GM21825 (cell line): Measurements from ENCODE around the gene CENPE.
"Not testable (repeated sequence)": the region's sequence is repeated elsewhere in the genome, so short reads cannot be mapped to it uniquely, and the experiment has no call there.

Experiments used
- ATAC-seq: cut with Tn5 transposase; IDR thresholded peaks from one replicate; pipeline ENCODE4 v1.9.1; 2021; ENCODE audit warnings: mild to moderate bottlenecking, moderate library complexity; ENCODE audit not compliant: unreplicated experiment

Gene CENPE, protein sequence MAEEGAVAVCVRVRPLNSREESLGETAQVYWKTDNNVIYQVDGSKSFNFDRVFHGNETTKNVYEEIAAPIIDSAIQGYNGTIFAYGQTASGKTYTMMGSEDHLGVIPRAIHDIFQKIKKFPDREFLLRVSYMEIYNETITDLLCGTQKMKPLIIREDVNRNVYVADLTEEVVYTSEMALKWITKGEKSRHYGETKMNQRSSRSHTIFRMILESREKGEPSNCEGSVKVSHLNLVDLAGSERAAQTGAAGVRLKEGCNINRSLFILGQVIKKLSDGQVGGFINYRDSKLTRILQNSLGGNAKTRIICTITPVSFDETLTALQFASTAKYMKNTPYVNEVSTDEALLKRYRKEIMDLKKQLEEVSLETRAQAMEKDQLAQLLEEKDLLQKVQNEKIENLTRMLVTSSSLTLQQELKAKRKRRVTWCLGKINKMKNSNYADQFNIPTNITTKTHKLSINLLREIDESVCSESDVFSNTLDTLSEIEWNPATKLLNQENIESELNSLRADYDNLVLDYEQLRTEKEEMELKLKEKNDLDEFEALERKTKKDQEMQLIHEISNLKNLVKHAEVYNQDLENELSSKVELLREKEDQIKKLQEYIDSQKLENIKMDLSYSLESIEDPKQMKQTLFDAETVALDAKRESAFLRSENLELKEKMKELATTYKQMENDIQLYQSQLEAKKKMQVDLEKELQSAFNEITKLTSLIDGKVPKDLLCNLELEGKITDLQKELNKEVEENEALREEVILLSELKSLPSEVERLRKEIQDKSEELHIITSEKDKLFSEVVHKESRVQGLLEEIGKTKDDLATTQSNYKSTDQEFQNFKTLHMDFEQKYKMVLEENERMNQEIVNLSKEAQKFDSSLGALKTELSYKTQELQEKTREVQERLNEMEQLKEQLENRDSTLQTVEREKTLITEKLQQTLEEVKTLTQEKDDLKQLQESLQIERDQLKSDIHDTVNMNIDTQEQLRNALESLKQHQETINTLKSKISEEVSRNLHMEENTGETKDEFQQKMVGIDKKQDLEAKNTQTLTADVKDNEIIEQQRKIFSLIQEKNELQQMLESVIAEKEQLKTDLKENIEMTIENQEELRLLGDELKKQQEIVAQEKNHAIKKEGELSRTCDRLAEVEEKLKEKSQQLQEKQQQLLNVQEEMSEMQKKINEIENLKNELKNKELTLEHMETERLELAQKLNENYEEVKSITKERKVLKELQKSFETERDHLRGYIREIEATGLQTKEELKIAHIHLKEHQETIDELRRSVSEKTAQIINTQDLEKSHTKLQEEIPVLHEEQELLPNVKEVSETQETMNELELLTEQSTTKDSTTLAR (N-terminal part only)

DNA sequence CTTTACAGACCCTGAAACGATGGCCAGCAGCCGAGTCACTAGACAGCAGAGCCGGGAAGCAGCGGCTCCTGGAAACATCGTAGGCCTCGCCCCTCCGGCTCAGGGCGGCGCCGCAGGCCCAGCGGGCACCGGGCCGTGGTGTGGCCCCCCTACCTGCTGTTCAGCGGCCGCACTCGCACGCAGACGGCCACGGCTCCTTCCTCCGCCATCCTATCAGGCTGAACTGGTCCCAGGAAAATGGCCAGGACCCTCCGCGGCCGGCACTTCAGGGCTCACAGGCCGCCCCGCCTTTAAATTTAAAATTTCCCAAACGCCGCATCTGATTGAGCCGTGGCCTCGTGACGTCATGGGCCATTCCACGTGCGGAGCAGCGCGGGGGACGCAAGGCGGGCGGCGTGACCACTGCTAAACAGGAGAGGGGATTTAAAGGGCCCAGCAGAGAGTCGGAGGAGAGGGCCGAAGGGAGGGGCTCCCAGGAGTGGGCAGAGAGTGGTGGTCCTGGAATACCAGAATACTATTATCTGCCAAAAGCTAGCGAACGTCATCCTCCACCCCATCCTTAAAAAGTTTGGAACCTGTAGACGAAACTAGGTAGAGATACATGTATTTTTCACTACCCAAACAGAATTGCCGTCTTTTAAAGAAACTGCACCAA is at the start of gene CENPE:
Gene CENPE, minus strand, starts transcription at position 233 of the 655 bp plus-strand sequence. Its CDS starts 24 bp downstream, at position 209.
- peak; percentile 95 for ATAC-seq

DNA sequence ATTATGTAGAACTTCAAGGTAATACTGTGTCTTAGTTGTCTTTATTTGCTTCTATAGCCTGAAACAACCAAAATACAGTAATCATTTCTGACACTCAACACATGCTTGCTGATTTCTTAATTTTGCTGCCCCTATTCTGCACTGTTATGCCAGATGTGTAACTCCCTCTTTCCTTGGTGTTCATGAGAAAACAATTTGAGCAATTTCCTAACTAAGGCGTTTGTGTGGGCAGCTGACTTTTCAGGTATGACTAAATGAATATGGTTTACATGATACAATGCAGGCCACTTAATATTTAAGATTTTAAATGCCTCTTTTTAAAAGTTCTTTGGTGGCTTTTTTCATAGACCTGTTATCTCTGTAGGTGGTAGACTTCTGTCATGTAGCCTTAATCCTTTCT is 46.1 kb upstream of the CENPE start:
- no peak for ATAC-seq

DNA sequence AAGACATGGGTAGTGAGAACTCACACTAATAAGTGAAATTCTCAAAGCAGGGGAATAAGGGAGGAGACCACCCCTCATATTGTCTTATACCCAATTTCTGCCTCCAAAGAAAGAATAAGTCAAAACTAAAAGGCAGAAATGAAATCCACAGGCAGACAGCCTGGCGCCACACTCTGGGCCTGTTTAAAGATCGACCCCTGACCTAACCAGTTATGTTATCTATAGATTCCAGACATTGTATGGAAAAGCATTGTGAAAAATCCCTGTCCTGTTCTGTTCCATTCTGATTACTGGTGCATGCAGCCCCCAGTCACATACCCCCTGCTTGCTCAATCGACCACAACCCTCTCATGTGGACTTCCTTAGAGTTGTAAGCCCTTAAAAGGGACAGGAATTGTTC is 32.8 kb upstream of the CENPE start:
- ATAC-seq: not testable (repeated sequence)

DNA sequence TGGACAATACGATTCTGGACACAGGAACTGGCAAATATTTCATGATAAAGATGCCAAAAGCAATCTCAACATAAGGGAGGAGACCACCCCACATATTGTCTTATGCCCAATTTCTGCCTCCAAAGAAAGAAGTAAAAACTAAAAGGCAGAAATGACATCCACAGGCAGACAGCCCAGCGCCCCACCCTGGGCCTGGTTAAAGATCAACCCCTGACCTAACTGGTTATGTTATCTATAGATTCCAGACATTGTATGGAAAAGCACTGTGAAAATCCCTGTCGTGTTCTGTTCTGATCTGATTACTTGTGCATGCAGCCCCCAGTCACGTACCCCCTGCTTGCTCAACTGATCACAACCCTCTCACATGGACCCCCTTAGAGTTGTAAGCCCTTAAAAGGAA is 25.4 kb upstream of the CENPE start:
- ATAC-seq: not testable (repeated sequence)

DNA sequence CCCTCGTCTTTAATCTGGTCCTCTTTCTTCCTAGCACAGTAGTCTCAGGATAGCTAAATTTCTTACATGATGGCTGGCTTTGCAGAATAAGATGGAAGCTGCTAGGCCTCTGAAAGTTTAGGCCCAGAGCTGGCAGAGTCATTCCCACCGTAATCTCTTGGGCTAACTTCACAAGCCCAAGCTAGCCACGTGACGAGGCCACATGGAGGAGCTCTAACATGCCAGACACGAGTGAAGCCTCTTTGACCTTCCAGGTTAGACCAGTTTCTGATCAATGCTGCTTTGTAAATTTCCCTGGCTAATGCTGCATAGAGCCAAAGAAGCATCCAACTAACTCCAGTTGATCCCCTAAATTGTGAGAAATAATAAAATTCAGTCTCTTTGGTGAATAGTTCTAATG is 9.5 kb upstream of the CENPE start:
- no peak for ATAC-seq

DNA sequence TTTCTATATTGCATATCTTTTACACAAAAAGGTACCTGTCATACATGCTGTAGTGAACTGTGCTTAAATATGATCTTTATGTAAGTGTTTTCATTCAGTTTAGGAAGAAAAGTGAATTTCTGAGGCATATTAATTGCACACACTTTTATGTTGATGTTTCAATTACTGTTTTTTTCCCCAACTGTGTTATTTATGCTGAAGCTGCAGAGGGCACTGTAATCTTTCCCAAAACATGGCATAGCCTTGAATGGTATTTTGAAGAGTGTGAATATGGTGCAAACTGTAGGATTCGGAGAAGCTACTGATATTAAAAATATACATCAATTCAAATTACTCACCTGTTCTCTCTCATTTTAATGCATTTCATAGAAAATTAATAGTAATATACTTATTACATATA is 6.0 kb upstream of the CENPE start:
- ATAC-seq: no peak

DNA sequence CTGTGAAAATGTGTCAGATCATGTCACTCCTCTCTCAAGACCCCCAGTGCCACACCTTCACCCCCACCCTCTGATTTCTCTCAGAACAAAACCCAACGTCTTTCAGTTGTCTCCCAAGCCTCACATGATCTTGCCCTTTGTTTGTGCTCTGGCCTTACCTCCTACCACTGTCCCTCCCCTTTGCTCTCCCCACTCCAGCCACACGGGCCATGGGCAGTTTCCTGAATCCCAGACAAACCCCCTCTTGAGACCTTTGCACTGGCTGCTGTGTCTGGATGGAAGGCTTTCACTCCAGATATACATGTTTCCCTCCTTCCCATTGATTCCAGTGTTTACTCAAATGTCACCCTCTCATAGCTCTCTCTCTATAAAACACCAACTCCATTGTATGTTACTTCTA is 3.6 kb upstream of the CENPE start:
- no peak for ATAC-seq

DNA sequence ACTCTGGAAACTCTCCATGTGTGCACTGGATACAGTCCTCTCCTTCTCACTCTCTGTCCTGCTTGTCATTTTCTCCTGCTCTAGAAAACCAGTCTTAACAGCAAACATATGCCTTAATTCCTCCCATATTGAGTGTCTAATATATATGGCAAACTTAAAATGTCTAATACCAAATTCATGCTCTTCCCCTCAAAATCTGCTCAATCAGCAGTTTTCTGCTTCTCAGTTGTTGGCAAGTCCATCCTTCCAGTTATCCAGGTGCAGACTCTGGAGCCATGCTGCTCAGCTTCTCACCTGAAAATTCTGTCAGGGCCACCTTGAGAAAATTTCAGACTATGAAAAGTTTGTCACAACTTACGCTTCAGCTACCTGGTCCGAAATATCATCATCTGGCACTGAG is 3.1 kb upstream of the CENPE start:
- ATAC-seq: no peak

DNA sequence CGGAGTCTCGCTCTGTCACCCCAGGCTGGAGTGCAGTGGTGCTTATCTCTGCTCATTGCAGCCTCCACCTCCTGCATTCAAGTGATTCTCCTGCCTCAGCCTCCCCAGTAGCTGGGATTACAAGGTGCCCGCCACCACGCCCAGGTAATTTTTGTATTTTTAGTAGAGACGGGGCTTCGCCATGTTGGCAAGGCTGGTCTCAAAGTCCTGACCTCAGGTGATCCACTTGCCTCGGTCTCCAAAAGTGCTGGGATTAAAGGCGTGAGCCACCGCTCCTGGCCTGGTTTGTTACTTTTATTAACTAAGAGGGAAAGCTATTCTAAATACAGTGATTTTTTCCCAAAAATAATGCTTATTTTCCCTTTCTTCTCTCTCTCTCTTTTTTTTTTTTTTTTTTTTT is 866 bp upstream of the CENPE start:
- no peak for ATAC-seq

DNA sequence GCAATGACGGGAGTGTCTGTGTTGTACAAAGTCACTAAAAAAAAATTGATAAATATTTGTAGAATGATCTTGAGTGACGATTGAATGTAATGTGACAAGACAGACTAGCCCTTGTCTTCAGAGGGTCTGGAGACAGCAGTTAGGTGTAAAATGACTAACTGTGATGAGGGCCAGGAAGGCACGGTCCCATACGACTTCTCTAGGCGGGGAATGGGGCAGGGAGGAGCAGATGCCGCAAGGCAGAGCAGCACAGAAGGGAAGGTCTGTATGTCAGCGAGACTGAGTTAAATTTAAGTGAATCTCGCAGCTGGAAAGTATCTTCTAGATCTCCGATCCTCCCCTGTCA is 405 bp downstream of the CENPE start:
- ATAC-seq: peak; percentile 42

DNA sequence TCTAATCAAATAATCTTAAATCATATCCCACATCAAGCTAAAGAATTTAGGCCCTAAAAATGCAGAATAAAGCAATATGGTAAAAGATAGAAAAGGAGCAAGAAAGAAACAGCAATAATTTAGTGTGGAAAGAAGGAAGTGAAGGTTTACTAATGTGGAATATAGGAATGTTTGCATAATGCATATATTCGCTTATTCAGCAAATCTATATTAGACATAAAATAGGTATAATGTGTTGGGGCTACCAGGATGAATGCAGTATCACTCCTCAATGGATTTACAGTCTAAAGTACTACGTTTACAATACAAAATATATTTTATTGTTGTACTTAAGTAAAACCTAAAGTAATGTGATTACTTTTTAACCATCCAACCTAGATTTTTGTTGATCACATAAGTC is 4.7 kb downstream of the CENPE start:
- ATAC-seq: no peak

DNA sequence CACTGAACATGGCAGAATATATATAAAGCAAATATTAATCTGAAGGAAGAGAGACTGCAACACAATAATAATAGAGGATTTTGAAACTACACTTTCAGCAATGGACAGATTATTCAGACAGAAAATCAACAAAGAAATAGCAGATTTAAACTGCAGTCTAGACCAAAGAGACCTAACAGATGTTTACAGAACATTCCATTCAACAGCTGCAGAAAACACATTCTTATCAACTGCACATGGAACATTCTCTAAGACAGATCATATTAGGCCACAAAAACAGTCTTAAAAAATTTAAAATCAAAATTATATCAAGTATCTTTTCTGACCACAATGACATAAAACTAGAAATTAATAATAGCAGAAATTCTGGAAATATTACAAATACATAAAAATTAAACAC is 27.1 kb downstream of the CENPE start:
- no peak for ATAC-seq

DNA sequence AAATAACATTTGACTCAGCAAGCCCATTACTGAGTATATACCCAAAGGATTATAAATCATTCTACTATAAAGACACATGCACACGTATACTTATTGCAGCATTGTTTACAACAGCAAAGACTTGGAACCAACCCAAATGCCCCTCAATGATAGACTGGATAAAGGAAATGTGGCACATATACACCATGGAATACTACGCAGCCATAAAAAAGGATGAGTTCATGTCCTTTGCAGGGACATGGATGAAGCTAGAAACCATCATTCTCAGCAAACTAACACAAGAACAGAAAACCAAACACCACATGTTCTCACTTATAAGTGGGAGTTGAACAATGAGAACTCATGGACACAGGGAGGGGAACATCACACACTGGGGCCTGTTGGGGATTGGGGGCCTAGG is 28.4 kb downstream of the CENPE start:
- not testable (repeated sequence) for ATAC-seq

DNA sequence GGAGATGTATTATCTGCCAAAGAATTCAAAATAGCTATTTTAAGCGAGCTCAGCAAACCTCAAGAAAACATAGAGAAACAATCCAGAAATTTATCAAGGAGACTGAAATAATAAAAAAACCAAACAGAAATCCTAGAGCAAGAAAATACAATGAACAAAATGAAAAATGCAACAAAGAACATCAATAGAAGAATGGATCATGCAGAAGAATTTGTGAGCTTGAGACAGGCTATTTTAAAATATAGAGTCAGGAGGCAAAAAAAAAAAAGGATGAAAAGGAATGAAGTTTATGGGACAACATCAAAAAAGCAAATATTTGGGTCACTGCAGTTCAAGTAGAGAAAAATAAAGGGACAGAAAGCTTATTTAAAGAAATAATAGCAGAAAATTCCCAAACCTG is 29.1 kb downstream of the CENPE start:
- ATAC-seq: no peak

DNA sequence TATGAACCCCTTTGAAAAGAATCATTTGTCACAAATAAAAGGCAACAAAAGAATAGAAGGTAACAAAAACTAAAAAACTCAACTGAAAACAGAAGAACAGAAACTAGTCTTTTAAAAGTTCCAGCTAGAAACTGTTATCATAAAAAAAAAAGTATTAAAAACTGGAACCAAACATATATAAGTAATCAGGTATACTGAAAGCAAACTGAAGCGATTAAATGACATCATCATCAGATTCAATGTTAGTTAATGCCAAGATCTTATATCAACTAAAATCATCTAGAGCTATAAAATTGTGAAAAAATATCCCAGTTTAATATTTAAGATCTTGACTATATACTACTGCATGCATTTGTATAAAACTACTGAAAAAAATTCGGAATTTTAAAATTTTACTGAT is 36.0 kb downstream of the CENPE start:
- ATAC-seq: no peak

DNA sequence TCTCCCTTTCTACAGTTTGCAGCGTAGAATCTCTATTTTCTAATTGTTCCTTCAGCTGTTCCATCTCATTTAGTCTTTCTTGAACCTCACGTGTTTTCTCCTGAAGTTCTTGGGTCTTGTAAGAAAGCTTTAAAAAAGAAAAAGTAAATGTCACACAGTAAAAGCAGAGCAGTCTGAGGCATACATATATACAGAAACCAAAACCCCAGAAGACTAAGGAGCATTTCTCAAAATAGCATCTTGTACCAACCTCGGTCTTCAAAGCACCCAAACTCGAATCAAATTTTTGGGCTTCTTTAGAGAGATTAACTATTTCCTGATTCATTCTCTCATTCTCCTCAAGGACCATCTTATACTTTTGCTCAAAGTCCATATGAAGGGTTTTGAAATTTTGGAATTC is 39.4 kb downstream of the CENPE start:
- ATAC-seq: no peak

DNA sequence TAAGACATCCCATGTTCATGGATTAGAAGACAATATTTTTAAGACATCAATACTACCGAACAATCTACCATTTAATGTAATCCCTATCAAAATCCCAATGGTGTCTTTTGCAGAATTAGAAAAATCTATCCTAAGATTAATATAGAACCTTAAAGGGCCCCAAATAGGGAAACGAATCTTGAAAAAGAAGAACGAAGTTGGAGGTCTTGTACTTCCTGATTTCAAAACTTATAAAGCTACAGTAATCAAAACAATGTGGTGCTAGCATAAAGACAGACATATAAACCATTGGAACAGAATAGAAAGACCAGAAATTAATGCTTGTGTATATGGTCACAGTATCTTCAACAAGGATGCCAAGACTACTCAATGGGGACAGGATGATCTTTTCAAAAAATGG is 42.0 kb downstream of the CENPE start:
- no peak for ATAC-seq

DNA sequence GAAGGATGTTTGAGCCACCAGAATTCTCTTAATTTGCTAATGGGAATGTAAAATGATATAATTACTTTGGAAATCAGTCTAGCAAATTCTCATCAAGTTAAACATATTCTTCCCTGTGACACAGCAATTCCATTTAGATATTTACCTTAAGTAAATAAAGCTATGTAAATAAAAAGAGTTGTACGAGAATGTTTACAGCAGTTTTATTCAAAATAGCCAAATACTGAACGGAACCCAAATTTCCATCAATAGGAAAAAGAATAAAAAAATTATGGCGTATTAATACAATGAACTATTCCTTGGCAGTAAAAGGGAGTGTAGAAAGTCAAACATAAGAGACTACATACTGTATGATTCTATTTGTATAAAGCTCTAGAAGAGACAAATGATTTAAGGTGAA is 45.8 kb downstream of the CENPE start:
- no peak for ATAC-seq

DNA sequence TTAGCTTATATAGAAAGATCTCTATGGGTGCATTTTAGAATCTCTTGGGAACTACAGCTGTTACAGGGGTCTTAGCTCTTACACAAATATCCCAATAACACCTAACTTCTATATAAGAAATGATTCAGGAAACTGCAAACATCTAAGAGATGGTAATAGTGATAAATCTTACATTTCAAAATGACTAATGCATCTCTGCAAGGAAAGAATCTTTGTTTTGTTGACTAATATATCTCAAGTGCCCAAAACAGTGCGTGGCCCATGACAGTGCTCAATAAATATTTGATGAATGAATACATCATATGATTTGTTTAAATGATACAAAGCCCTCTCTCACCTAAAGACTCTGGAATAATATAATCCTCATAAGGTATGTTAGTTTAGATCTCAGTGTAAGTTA is 47.5 kb downstream of the CENPE start:
- no peak for ATAC-seq

DNA sequence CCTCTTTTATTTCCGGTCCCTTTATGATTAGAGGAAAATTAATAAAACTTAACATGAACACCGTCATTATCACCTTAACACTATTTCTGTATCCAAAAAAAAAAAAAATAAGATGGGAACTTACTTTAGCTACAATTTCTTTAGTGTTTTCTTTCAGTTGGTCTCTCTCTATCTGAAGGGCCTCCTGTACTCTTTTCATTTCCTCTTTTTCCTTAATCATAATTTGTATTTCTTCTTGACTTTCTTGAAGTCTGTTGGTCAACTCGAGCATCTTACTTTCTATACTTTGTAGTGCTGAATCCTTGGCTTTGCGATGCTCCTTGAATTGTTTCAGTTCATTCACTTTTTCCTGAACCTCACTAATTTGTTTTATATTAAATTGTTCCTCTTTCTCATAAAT is 53.2 kb downstream of the CENPE start:
- ATAC-seq: no peak

DNA sequence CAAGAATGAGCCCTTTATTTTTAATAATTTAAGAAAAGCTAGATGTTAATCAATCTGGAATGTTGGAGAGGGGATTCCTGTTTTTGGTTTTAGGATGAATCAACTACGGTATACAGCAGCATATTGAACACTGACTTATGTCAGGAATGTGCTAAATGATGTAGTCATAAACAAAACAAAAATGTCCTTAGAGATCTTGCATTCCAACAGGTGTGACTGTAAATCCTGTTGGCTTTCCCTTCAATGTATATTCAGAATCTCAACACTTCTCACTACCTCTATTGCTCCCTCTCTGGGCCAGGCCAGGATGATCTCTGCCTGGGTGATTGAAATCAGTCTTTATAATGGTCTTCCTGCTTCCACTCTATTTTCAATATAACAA is 60.7 kb downstream of the CENPE start:
- no peak for ATAC-seq
